ENCODE measurements around the gene PTPN6. TPM values are rescaled to one million over a fixed set of nuclear protein-coding genes. Genes with fewer than 3 reads are reported as not detected.

PTPN6 gene
- total and polyA plus RNA-seq, 2 of the 4 experiments (the other 2 are of a cell fraction), result under 0.01 to 0.14 TPM

DNA sequence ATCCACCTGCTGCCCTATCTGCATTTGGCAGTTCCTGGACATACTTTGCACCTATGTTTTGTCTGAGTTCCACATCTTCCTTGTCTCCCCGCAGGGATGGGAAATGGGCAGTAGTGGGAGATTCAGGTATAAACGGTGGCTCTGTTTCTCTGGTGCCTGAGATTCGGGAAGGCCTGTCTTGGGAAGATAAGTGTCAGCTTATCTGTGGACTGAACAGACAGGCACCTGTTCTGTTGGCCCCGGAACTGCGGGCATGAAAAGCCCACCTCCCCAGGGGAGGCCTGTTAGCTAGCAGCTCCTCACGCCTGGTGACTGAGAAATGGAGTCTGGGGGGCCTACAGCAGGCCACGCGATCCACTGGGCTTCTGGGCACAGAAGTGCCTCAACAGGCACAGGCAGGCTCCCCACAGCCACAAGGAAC is 13.5 kb downstream of the PTPN6 start:
- CTCF ChIA-PET, result interaction anchor here (0.6 to 1.2 kb wide), 3 partner anchors 39 to 530 kb away, joined by 3 read pairs; no protein-coding TSS in a partner anchor
- H4K20me1 ChIP-seq (ENCODE audit: insufficient read depth, low read length), result no peaks in the 10 kb centered on the region
- no peak overlapping the region for H2BK15ac ChIP-seq (ENCODE audit: low read depth, low read length)
- in situ Hi-C loops (cut with MboI; ENCODE audit: low sequenced_read_pairs) (loop anchor here (5.0 kb wide), 1 partner anchor 97 kb away; the partner anchor contains the start of gene TPI1), intact Hi-C loops (cut with micrococcal nuclease) (loop anchor here (1.0 kb wide), 4 partner anchors 20 to 149 kb away; partner anchors contain the start of gene C12orf57), dilution Hi-C loops (cut with HindIII; ENCODE audit: low sequenced_read_pairs, unreplicated experiment) (no loop called here)
- H3K18ac ChIP-seq (ENCODE audit: low read depth, low read length), result no peak overlapping the region
- no peaks in the 10 kb centered on the region for H3K9me3 ChIP-seq (ENCODE audit: control insufficient read depth, insufficient read depth, low read length)
- 80% methylated on average over 2 of the region's 8 CpGs; no CpG with 5 or more reads in 1 of the 2 experiments for WGBS, 2 experiments (ENCODE audit: extremely low coverage in 2 of 2, insufficient read length in 1 of 2)
- no peak overlapping the region for H3K9ac ChIP-seq (ENCODE audit: low read depth, low read length)
- TF ChIP-seq SMC3 (IDR thresholded peaks at IDR 0.05; ENCODE audit: low read depth, low read length), result no peak
- H3K36me3 ChIP-seq (ENCODE audit: control insufficient read depth, insufficient read depth, low read length), result peaks cover 38% of the 10 kb centered on the region
- no peak overlapping the region for H2BK120ac ChIP-seq (ENCODE audit: low read depth, low read length)
- DNase-seq (no peak), ATAC-seq (ENCODE audit: low read depth) (peak; percentile 2; the same call in 1 of the 2 replicates)
- H2AK5ac ChIP-seq (ENCODE audit: low read depth, low read length), result 0 out of 2 replicates have a peak overlapping the region, but pooled peaks have one; percentile 23
- H2BK5ac ChIP-seq (ENCODE audit: low read depth, low read length, poor library complexity, severe bottlenecking), result no peak overlapping the region
- peak overlapping the region; percentile 59 for H2AFZ ChIP-seq (replicated peaks; ENCODE audit: low read length, poor library complexity)
- H3K27ac ChIP-seq (ENCODE audit: insufficient read depth, low read length), result peak overlapping the region; percentile 33; the same call in 1 of the 2 replicates
- no peaks in the 10 kb centered on the region for H3K9me1 ChIP-seq (ENCODE audit: insufficient read depth, low read length)
- POLR2A ChIA-PET (ENCODE audit: unreplicated experiment), result no interaction called here
- no peak overlapping the region for H3K14ac ChIP-seq (replicated peaks; ENCODE audit: low read depth, low read length)
- peak overlapping the region in 1 of 2 experiments; percentile 23; a peak in 1 of 4 replicates for H4K8ac ChIP-seq (ENCODE audit: low read depth in 2 of 2, low read length in 2 of 2)
- H3K23ac ChIP-seq (ENCODE audit: low read depth, low read length), result no peak overlapping the region
- BruUV-seq (replicated peaks), result no TSS peak
- peak overlapping the region; percentile 77 for H2AK9ac ChIP-seq (replicated peaks; ENCODE audit: low read depth, low read length, poor library complexity)
- no peak overlapping the region for H4K5ac ChIP-seq (ENCODE audit: low read depth, low read length)
- no peak overlapping the region for H3K56ac ChIP-seq (ENCODE audit: extremely low read depth, insufficient read depth, low read length)
- H3K79me1 ChIP-seq (ENCODE audit: low read depth in 1 of 2, low read length in 2 of 2), result peaks cover 10 to 28% of the 10 kb centered on the region in 2 experiments
- H2BK20ac ChIP-seq (ENCODE audit: low read depth, low read length), result no peak overlapping the region
- H3K4me1 ChIP-seq (ENCODE audit: control insufficient read depth, insufficient read depth, low read length), result peaks cover 9% of the 10 kb centered on the region
- H3K27me3 ChIP-seq (ENCODE audit: control insufficient read depth, insufficient read depth, low read length), result no peaks in the 10 kb centered on the region
- H3K4me2 ChIP-seq (ENCODE audit: low read depth, low read length), result no peak overlapping the region
- no peak overlapping the region for H4K91ac ChIP-seq (ENCODE audit: insufficient read depth, low read depth, low read length)
- H3K4me3 ChIP-seq (ENCODE audit: insufficient read depth, low read depth, low read length), result no peak overlapping the region
- no peak overlapping the region for H3K4ac ChIP-seq (ENCODE audit: low read depth, low read length)
